ENCODE results near the gene DDX53.

Gene DDX53

GRCh38 chrX:22999696-23000223 lies at the start of gene DDX53:
TSS of gene DDX53 (plus strand) at chrX:22999960. CDS start at chrX:23000058, 98 bp downstream.
- DNase-seq (ENCODE audit: low read depth) = no peak

- no peak for DNase-seq (ENCODE audit: low read depth)
Measured at GRCh38 chrX:22950269-22951266, 49.2 kb upstream of the DDX53 start.

- DNase-seq (ENCODE audit: low read depth) = no peak
Measured at GRCh38 chrX:22952010-22952409, 47.8 kb upstream of the DDX53 start.

- no peak for DNase-seq (ENCODE audit: low read depth)
Measured at GRCh38 chrX:22958250-22958649, 41.5 kb upstream of the DDX53 start.

GRCh38 chrX:22959204-22959920 lies 40.4 kb upstream of the DDX53 start:
- DNase-seq (ENCODE audit: low read depth) = no peak

- DNase-seq (ENCODE audit: low read depth) = no peak
Measured at GRCh38 chrX:22963196-22963595, 36.6 kb upstream of the DDX53 start.

- DNase-seq (ENCODE audit: low read depth) = no peak
Measured at GRCh38 chrX:22968494-22968893, 31.3 kb upstream of the DDX53 start.

GRCh38 chrX:22969411-22969810 lies 30.3 kb upstream of the DDX53 start:
- no peak for DNase-seq (ENCODE audit: low read depth)

GRCh38 chrX:22970861-22971260 lies 28.9 kb upstream of the DDX53 start:
- DNase-seq (ENCODE audit: low read depth) = no peak

- DNase-seq (ENCODE audit: low read depth) = no peak
Measured at GRCh38 chrX:22974616-22975015, 25.1 kb upstream of the DDX53 start.

- no peak for DNase-seq (ENCODE audit: low read depth)
Measured at GRCh38 chrX:22975786-22976185, 24.0 kb upstream of the DDX53 start.

GRCh38 chrX:22985958-22986357 lies 13.8 kb upstream of the DDX53 start:
- no peak for DNase-seq (ENCODE audit: low read depth)

GRCh38 chrX:22987452-22987851 lies 12.3 kb upstream of the DDX53 start:
- DNase-seq (ENCODE audit: low read depth) = no peak

- no peak for DNase-seq (ENCODE audit: low read depth)
Measured at GRCh38 chrX:23003116-23003515, 3.4 kb downstream of the DDX53 start.

- no peak for DNase-seq (ENCODE audit: low read depth)
Measured at GRCh38 chrX:23008431-23009099, 8.8 kb downstream of the DDX53 start.

- no peak for DNase-seq (ENCODE audit: low read depth)
Measured at GRCh38 chrX:23012162-23012561, 12.4 kb downstream of the DDX53 start.

GRCh38 chrX:23012636-23013035 lies 12.9 kb downstream of the DDX53 start:
- no peak for DNase-seq (ENCODE audit: low read depth)

- no peak for DNase-seq (ENCODE audit: low read depth)
Measured at GRCh38 chrX:23013366-23013765, 13.6 kb downstream of the DDX53 start.

GRCh38 chrX:23031600-23031999 lies 31.8 kb downstream of the DDX53 start:
- DNase-seq (ENCODE audit: low read depth) = no peak

- DNase-seq (ENCODE audit: low read depth) = no peak
Measured at GRCh38 chrX:23035493-23035892, 35.7 kb downstream of the DDX53 start.

- DNase-seq (ENCODE audit: low read depth) = no peak
Measured at GRCh38 chrX:23046443-23046842, 46.7 kb downstream of the DDX53 start.
